Astrocyte of the cerebellum (primary cell): ENCODE measurements around the gene GMCL1.
"Not testable (repeated sequence)": the region's sequence is repeated elsewhere in the genome, so short reads cannot be mapped to it uniquely, and the experiment has no call there.

Source experiments
- DNase-seq: peaks from one replicate; pipeline ENCODE4 v3.0.0-alpha.2; 2011; ENCODE audit warnings: low read depth
- H3K4me3 ChIP-seq: 2 replicates; pipeline ENCODE4 v1.5.1; 2011; ENCODE audit warnings: mild to moderate bottlenecking, low read depth, low read length, moderate library complexity
- CTCF ChIP-seq: IDR thresholded peaks from 2 replicates; pipeline ENCODE4 v1.5.1; 2012; ENCODE audit warnings: low read length, low read depth, moderate library complexity, mild to moderate bottlenecking; ENCODE audit errors: missing control alignments
- in situ Hi-C: cut with HindIII; loops from 2 replicates; pipeline ENCODE4 v1.10.0; 2017; ENCODE audit warnings: low sequenced_read_pairs

The GMCL1 gene

GRCh38 chr2:69797836-69798289, 31.6 kb upstream of the GMCL1 start:
- in situ Hi-C loops, result no loop called here
- DNase-seq, result peak; percentile 15
- TF ChIP-seq CTCF, result no peak
- H3K4me3 ChIP-seq, result peak overlapping the region; percentile 29

GRCh38 chr2:69798290-69798908, 31.1 kb upstream of the GMCL1 start:
- peak; percentile 6 for DNase-seq
- peak overlapping the region; percentile 29 for H3K4me3 ChIP-seq
- in situ Hi-C loops, result no loop called here

GRCh38 chr2:69798909-69799526, 30.4 kb upstream of the GMCL1 start:
- peak overlapping the region; percentile 29 for H3K4me3 ChIP-seq
- TF ChIP-seq CTCF, result no peak
- in situ Hi-C loops, result no loop called here
- DNase-seq, result peak; percentile 9

More at GRCh38 chr2:69798290-69798908, 31.1 kb upstream of the GMCL1 start:
- no peak for TF ChIP-seq CTCF

- H3K4me3 ChIP-seq, result no peak overlapping the region
- DNase-seq, result no peak
- no peak for TF ChIP-seq CTCF
- in situ Hi-C loops, result loop anchor here (25.0 kb wide), 1 partner anchor 265 kb away; no protein-coding TSS in a partner anchor
Observed at GRCh38 chr2:69801745-69802290, 27.6 kb upstream of the GMCL1 start.

GRCh38 chr2:69802781-69803367, 26.6 kb upstream of the GMCL1 start:
- H3K4me3 ChIP-seq, DNase-seq: not testable (repeated sequence)
- in situ Hi-C loops, result loop anchor here (25.0 kb wide), 1 partner anchor 266 kb away; no protein-coding TSS in a partner anchor

- H3K4me3 ChIP-seq, result no peak overlapping the region
- no peak for DNase-seq
- in situ Hi-C loops, result loop anchor here (25.0 kb wide), 1 partner anchor 267 kb away; no protein-coding TSS in a partner anchor
- no peak for TF ChIP-seq CTCF
Observed at GRCh38 chr2:69804416-69804815, 25.0 kb upstream of the GMCL1 start.
